GM18867 (cell line): Measurements from ENCODE around the gene ZNF592.
"Not testable (repeated sequence)": the region's sequence is repeated elsewhere in the genome, so short reads cannot be mapped to it uniquely, and the experiment has no call there.

Source experiments
- ATAC-seq: cut with Tn5 transposase; IDR thresholded peaks from one replicate; pipeline ENCODE4 v1.9.1; 2021; ENCODE audit warnings: mild to moderate bottlenecking, moderate library complexity; ENCODE audit not compliant: unreplicated experiment

ZNF592 gene

GRCh38 chr15:84845631-84846030 is 97.2 kb downstream of the ZNF592 start:
- not testable (repeated sequence) for ATAC-seq

DNA sequence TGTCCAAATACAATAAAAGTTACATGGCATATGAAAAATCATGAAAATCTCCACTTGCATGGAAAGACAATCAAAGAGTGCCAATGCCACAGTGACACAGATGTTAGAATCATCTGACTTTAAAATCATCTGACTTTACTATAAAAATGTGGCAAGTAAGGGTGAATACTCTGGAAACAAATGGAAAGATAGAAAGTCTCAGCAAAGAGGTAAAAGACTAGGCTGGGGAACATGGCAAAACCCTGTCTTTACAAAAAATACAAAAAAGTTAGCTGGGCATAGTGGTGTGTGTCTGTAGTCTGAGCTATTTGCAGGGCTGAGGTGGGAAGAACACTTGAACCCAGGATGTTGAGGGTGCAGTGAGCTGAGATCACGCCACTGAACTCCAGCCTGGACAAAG is 97.9 kb downstream of the ZNF592 start:
- no peak for ATAC-seq

GRCh38 chr15:84847382-84847781 is 99.0 kb downstream of the ZNF592 start:
- no peak for ATAC-seq

GRCh38 chr15:84852212-84852611 is 103.8 kb downstream of the ZNF592 start:
- ATAC-seq, result no peak

DNA sequence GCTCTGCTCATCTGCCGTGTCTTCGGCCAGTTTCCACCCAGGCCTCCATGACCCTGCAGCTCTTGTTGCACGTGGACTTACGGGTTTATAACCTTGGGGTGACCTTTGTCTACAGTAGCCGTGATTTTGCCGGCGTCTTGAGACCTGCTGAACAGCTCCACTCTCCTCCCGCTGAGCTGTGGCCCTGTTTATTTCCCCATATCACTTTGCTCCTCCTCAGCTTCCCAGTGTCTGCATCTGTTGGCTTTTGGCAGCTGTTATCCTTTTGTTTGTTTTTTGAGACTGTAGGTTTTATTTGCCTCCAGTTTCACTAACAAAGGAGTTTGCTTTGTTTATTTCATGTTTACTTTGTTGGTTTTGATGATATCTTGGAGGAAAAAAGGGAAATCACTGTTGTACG is 106.7 kb downstream of the ZNF592 start:
- ATAC-seq, result no peak

DNA sequence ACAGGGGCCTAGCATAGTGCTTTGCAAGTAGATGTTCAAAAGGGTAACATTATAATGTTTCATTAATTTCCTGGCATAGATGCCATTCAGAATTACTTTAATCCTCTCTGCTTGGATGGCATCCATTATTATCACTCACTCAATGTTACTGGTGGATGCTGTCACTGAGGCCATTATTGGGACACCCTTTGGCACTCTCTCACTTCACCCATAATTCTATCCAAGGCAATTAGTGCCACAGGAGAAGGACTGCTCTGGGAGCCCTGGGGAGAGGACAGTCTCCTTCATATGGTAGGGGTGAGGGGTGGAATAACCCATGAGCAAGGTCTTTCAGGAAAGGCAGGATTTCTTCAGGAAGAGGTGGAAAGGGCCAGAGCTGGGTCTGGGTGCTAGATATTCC is 107.4 kb downstream of the ZNF592 start:
- ATAC-seq, result no peak
